GM06990 (cell line): Measurements from ENCODE around the gene ZBTB44.

Experiments
- DNase-seq: peaks from one replicate; pipeline ENCODE4 v3.0.0-alpha.2; 2011; ENCODE audit not compliant: insufficient read length; ENCODE audit errors: extremely low read depth
- H3K27me3 ChIP-seq: replicated peaks from 2 replicates; pipeline ENCODE4 v1.6.0; 2011; ENCODE audit warnings: low read length; ENCODE audit not compliant: control insufficient read depth, insufficient read depth
- H3K36me3 ChIP-seq: 2 replicates; pipeline ENCODE4 v1.5.1; 2011; ENCODE audit warnings: low read length; ENCODE audit not compliant: control insufficient read depth, insufficient read depth
- H3K4me3 ChIP-seq: replicated peaks from 2 replicates; pipeline ENCODE4 v1.5.1; 2011; ENCODE audit warnings: low read depth, mild to moderate bottlenecking, control low read depth, low read length
- TF ChIP-seq, protein P1 (sequence below): IDR thresholded peaks from 2 replicates; pipeline ENCODE4 v1.5.1; 2011; ENCODE audit warnings: low read length, control low read depth, mild to moderate bottlenecking, inconsistent platforms; ENCODE audit not compliant: insufficient read depth, poor library complexity, severe bottlenecking

ZBTB44 gene

DNA sequence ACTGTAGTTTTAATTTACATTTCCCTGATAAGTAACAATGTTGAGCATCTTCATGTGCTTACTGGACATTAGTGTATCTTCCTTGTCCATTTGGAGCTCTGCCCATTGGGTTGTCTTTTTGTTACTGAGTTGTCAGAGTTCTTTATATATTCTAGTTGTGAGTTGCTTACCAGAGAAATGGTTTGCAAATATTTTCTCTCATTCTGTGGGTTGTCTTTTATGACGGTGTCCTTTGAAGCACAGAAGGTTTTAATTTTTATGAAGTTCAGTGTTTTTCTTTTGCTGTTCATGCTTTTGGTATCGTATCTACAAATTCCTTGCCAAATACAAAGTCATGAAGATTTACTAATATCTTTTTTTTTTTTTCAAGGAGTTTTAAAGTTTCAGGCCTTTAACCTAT is 42.4 kb downstream of the ZBTB44 start:
- H3K36me3 ChIP-seq = no peaks in the 10 kb centered on the region
- TF ChIP-seq, protein P1, sequence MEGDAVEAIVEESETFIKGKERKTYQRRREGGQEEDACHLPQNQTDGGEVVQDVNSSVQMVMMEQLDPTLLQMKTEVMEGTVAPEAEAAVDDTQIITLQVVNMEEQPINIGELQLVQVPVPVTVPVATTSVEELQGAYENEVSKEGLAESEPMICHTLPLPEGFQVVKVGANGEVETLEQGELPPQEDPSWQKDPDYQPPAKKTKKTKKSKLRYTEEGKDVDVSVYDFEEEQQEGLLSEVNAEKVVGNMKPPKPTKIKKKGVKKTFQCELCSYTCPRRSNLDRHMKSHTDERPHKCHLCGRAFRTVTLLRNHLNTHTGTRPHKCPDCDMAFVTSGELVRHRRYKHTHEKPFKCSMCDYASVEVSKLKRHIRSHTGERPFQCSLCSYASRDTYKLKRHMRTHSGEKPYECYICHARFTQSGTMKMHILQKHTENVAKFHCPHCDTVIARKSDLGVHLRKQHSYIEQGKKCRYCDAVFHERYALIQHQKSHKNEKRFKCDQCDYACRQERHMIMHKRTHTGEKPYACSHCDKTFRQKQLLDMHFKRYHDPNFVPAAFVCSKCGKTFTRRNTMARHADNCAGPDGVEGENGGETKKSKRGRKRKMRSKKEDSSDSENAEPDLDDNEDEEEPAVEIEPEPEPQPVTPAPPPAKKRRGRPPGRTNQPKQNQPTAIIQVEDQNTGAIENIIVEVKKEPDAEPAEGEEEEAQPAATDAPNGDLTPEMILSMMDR = no peak
- no peak overlapping the region for H3K4me3 ChIP-seq
- no peaks in the 10 kb centered on the region for H3K27me3 ChIP-seq
- no peak for DNase-seq

DNA sequence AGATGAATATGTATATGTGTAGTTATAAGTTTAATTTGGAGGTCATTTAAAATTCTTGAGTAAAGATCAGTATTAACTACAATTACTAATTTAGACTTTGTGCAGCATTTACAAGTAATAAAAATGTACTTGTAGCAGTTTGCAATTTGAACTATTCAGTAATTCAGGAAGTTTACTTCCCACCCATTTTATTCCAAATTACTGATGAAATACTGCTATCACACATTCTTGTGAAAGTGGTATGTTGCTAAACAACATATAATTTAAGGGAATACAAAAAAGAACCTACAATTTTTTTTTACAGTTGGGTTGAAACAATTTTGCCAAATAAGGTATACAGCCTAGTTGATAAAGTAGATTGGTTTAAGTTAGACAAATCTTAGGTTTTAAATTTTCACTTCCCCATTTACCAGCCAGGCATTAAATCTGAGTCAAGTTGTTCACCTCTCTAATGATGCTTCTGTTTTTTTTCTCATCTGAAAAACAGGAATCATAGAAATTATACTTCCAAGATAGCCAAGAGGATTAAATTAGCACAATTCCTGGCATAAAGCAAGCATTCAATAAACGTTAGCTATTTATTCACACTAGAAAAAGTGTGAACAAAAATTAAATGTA is 45.3 kb downstream of the ZBTB44 start:
- H3K27me3 ChIP-seq = no peaks in the 10 kb centered on the region
- peak; percentile 30 for DNase-seq
- H3K4me3 ChIP-seq = no peak overlapping the region
- TF ChIP-seq, protein P1 = no peak
- no peaks in the 10 kb centered on the region; the same call in 1 of the 2 replicates for H3K36me3 ChIP-seq

DNA sequence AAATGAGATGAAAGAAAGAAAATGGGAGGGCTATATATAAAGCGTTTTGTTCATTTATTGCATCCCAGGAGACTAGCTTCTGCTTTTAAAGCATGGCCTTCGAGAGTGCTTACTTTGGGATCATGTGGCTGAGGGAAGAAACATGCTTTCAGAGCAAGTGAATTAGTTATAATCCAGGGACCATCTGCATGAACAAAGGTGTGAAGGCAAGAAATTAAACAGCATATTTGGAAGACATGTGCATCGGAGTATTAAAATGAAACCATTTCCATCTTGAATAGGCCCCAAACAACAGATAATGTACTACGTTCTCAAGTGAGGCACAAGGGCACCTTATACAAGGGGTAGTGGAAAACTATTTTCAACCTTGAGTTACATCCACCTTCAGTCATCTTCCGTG is 51.4 kb downstream of the ZBTB44 start:
- DNase-seq = no peak
- TF ChIP-seq, protein P1 = no peak

DNA sequence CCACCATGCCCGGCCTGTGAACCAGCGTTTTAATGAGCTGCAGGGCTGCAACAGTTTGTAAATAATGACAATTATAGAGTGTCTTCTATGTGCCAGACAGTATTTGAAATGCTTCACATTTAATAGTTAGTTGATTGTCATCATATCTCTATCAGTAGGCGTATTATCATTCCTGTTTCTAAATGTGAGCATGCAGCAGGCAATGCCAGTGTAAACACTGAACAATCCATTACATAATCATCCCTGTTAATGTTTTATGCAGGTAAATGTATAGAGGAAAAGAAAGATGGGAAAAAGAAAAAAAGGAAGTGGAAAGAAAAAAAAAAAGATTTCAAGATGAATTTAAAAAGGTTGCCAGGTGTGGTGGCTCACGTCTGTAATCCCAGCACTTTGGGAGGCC is 52.3 kb downstream of the ZBTB44 start:
- H3K27me3 ChIP-seq = no peaks in the 10 kb centered on the region
- TF ChIP-seq, protein P1 = no peak
- no peak overlapping the region for H3K4me3 ChIP-seq
- H3K36me3 ChIP-seq = no peaks in the 10 kb centered on the region; the same call in 1 of the 2 replicates
- DNase-seq = no peak

More for the DNA sequence above, 51.4 kb downstream of the ZBTB44 start:
- H3K36me3 ChIP-seq = no peaks in the 10 kb centered on the region; the same call in 1 of the 2 replicates
- no peak overlapping the region for H3K4me3 ChIP-seq
- H3K27me3 ChIP-seq = no peaks in the 10 kb centered on the region

DNA sequence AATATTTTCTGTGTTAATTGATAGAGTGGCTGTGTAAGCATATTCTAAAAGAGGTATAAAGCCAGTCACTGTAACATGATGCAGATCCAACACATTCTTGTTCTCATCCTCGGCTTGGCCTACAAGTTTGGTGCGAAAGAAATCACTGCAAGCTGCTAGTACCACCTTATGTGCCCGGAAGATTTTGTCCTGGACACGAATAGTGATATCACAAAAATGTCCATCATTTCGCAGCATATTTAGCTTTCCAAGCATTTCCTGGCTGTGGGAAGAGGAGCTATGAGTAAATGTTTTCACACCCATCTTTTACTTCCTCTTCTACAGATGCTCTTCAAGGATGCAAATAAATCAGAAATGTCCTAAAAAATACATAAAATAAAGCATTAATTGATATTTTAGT is 53.1 kb downstream of the ZBTB44 start:
- H3K27me3 ChIP-seq = no peaks in the 10 kb centered on the region
- no peaks in the 10 kb centered on the region; the same call in 1 of the 2 replicates for H3K36me3 ChIP-seq
- DNase-seq = no peak
- TF ChIP-seq, protein P1 = no peak
- no peak overlapping the region for H3K4me3 ChIP-seq

DNA sequence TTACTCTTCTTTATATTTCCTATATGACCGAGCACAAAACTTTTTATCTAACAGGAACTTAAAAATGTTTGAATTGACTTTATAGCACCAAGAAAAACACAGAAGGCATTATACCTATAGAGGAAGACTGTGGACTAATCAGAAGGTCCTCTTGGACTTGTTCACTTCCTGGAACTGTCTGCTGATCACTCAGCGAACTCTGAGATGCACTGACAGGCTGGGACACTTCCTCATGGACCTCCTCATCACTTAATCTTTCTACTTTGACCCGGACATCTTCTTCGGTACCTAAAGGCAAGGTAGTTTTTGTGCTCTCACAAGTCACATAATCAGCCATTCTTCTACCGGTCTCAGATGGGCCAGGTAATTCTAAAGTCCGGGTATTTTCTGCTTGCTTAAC is 54.0 kb downstream of the ZBTB44 start:
- no peak for DNase-seq
- no peaks in the 10 kb centered on the region for H3K27me3 ChIP-seq
- TF ChIP-seq, protein P1 = no peak
- H3K36me3 ChIP-seq = no peaks in the 10 kb centered on the region; the same call in 1 of the 2 replicates
- H3K4me3 ChIP-seq = no peak overlapping the region
